GM18498 (cell line): Measurements from ENCODE around the gene RHBDF1.
"Not testable (repeated sequence)": the region's sequence is repeated elsewhere in the genome, so short reads cannot be mapped to it uniquely, and the experiment has no call there.

Experiments used
- ATAC-seq: cut with Tn5 transposase; IDR thresholded peaks from one replicate; pipeline ENCODE4 v1.9.1; 2021; ENCODE audit warnings: mild to moderate bottlenecking, moderate library complexity; ENCODE audit not compliant: unreplicated experiment

The RHBDF1 gene

DNA sequence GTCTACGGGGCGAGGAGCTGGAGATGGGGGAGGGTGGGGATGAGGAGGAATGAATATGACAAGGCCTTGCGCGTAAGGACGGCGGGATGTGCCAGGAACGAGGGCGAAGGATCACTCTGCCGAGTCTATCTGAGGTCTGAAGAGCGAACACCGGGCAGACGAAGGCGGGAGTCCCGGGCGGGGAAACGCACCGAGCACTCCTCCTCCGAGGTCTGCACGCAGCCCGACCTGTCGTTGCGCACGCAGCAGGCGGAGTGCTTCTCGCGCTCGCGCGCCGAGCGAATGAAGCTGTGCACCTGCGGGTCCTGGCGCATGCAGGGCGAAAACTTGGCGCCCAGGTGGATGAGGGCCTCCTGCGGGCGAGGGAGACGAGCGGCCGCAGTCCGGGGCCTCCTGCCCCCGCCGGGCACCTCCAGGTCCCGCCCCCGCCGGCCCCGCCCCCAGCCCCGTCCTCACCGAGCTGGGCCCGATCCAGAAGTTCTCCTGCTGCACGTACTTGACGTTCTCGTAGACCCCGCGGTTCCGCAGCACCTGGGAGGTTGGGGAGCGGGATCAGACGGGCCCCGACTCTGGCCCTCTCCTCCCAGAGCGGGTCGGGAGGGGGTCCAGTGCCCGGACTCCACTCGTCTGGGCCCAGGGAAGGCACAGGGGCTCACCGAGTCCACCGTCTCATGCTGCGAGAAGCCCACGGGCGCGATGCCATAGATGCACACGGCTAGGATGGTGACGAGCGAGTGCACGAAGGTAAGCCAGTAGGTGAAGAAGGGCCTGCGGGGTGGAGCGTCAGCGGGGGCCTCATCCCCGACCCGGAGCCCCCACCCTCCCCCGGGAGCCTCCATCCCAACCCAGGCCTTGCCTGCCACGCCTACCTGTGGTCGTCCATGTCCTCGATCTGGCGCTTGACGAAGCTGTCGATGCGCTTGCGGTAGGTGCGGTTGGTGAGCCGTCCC is 11.2 kb downstream of the RHBDF1 start:
- no peak for ATAC-seq

DNA sequence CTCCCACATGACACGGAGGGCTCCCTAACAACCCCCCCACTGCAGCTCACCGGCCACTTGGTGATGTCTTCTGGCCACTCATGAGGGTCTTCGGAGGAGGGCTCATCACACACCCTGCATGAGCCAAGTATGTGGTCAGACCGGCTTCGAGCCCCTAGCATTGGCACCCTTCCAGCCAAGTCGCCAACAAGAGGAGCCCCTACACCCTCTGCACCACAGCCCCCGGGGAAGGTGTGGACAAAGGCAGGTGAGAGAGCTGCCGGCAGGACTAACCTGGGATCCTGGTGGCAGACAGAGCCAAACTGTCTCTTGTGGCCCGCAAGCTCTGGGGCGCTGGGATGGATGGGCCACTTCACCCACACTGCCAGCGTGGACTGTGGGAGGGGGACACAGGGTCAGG is 12.3 kb downstream of the RHBDF1 start:
- no peak for ATAC-seq

DNA sequence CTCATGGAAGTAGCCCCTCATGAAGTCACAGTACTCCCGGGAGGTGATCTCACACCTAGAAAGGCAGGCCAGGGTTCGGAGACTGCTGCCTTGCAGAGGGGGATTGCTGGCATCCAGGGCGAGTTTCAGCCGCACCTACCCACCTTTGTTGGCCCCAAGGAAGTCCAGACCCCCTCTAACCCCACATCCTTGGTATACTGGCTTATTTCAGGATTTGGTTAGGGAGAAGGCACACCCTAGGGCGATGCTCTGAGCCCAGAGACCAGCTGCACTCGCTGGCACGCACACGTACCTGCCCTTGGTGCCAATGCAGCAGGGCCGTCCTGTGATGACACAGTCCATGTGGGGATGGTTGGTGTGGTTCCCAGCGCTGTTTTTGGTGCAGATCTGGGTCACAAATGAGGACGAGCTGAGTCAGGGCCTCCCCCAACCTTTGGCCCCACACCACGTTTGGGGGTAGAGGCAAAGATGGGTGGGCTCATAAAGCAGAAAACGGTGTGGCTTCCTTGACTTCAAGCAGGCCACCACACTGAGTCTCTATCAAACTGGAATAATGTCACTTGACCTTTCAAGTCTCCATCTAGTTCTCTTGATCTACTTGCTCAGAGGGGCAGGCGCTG is 12.9 kb downstream of the RHBDF1 start:
- ATAC-seq = no peak

DNA sequence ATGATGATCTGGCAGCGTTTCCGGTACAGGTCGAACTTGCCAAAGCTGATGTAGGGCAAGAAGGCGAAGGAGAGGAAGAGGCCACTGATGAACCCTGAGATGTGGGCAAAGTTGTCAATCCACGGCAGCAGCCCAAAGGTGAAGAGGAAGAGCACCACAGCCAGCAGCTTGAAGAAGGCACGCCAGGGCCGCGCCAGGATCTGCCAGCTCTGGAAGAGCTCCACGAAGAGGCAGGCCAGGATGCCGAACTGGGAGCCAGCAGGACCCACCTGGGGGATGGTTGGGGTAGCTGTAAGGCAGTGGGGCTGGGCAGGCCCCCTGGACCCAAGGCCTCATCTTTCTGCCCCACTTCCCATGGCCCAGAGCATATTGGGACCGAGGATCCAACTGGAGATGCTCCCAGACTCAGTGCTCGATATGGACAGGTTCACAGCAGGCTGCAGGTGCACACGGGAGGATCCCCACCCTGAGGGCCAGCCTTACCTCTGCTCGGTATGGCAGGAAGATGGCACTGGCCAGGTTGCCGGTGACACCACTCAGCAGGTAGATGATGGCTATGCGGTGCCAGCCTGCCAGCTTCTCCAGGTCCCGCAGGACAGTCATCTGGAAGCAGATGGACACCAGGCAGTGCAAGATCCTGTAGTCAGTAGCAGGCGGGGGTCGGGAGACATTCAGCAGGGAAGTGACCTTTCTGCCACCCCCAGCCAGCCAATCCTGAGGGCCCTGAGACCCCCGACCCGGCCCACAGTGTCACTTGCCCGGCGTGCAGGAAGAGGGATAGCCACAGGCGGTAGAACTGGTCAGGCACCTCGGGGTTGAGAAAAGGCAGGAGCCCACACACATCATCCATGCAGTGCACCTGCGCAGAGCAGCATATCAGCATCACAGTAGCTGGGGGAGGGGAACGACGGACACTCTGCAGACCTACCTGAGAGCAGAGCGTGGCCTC is 13.7 kb downstream of the RHBDF1 start:
- ATAC-seq = no peak

DNA sequence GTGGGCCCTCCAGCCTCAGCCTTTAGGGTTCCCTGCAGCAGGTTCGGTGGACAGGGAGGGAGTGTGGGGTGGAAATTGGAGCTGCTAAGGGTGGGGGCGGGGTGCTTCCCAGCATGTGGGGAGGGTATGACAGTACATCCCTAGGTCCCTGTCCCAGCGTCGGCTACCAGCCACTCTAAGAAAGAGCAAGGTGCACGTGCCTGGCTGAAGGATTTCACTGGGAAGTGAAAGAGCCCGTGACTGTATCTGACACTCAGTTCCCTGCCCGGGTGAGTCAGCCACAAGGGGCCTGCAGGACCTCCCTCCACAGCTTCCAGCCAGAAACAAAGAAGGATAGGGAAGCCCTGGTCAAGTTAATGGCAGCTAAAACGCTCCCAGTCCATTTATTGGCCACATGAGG is 14.7 kb downstream of the RHBDF1 start:
- ATAC-seq = no peak

DNA sequence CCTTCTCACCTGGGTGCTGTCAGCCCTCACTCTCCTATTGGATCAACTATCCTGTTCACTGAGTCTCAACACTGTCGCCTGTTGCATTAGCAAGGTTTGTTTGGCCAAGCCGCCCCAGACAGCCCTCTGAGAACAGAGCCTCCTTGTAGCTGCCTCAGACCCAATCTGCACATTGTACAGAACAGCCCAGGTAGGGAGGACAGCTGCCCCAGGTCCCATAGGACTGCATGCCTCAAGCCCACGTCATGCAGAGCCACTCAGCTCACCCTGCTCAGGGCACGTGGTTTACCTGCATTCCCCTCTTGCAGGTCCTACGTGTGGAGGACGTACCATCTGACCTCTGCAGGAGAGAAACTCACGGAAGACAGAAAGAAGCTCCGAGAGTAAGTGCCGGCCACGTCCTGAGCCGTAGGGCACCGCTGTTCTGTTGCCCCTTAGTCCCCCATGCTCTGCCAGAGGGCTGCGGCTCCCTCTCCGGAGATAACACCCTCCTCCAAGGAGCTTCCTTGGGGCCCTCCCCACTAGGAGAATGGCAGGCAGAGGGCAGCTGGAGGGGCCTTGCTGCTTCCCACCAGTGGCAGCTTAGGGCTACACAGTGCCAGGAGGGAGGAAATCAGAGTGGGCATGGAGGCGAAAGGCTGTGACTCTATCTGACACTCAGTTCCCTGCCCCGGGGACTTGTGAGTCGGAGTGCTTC is 16.1 kb downstream of the RHBDF1 start:
- ATAC-seq = no peak

DNA sequence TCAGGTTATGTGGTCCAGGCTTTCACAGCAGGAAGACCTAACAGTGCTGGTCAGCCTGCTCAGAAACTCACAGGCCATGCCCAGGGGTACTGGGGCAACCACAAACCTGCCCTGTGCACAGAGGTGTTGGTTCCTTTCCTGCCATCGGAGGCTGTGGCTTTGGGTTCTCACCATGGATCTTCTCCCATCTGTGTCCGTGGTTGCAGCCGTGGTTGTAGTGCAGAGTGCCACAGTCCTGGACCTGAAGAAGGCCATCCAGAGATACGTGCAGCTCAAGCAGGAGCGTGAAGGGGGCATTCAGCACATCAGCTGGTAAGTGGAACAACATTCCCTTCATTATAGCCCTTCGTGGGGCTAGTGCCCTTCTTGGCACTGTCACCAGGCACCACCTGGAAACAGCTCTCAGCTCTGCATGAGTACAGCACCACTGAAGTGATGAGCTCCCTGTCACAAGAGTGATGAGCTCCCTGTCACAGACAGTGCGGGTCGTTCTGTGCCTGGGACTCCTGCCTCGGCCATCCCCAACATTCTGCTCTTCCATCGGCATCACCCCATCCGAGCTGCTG is 16.8 kb downstream of the RHBDF1 start:
- ATAC-seq = no peak

DNA sequence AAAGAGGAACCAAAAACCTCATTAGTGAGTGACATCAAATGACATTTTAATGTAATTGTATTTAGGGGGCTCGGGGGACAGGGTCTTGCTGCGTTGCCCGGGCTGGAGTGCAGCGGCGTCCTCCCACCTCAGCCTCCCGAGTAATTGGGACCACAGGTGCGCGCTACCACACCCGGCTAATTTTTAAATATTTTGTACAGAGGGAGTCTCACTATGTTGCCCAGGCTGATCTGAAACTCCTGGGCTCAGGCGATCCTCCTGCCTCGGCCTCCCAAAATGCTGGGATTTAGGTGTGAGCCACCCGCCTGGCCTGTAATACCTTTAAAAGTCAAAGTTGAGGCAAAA is 18.2 kb downstream of the RHBDF1 start:
- ATAC-seq = no peak

DNA sequence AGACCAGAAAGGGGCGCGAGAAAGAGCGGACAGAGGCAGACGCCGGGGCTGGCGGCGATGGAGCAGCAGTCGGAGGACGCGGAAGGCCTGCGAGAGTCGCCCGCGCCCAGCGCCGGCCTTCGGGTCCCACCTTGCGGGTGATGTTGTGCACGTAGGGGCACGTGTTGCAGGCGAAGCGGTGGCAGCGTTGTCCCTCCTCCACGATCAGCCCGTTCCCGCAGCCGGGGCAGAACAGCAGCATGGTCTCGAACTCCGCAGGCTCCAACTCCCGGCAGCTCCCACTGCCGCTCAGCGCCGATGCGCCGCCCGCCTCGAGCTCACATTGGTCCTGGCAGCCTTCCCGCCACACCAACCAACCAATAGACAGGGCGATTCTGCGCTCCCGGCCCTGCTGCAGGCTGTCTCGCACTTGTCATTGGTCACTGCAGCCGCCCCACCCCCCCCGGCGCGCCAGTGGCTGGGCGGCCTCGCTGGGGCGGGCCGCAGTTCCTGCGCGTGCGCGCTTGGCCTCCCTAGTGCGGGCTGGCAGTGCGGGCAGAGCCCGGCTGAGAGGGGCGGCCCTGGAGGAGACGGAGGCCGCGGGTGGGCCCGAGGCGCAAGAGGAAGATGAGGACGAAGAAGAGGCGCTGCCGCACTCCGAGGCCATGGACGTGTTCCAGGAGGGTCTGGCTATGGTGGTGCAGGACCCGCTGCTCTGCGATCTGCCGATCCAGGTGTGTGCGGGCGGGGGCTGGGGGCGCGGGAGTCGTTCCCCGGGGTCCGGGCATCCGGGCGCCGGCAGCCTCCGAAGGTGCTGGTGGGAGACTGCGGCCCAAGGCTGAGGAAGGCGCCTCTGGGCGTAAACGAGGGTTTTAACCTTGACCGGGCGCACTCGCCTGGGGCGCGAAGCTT is 18.8 kb downstream of the RHBDF1 start, which contains the start of the genes POLR3K and SNRNP25:
Gene POLR3K, minus strand, starts transcription at position 263 of the 891 bp plus-strand sequence. Its CDS starts 22 bp downstream, at position 241.
Gene SNRNP25, plus strand, starts transcription at position 483 of the 891 bp plus-strand sequence. Its CDS starts 189 bp downstream, at position 672.
- peak; percentile 91 for ATAC-seq

DNA sequence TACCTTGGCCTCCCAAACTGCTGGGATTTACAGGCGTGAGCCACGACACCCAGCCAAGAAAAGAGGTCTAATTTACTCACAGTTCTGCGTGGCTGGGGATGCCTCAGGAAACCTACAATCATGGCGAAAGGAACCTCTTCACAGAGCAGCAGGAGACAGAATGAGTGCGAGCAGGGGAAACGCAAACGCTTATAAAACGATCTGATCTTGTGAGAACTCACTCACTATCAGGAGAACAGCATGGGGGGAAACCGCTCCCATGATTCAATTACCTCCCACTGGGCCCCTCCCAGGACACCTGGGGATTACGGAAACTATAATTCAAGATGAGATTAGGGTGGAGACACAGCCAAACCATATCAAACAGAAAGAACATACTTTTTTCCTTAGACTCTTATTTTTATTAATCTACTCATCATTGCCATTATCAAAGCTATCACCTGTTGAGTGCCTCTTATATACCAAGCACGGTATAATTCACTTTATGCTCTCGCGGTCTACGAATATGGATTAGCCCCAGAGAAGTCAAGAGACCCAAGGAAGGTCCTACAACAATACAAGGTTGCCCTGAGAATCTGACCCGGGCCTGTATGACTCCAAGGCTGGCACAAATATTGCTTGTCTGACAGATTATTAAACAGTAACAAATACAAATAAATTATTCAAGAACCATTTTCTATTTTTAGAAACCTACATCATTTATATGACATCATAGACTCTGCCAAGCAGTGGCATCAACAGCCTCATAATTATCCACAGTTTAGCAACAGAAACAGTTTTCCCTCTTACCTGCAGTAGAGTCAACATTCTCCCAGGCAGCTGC is 21.5 kb downstream of the RHBDF1 start:
- no peak for ATAC-seq

DNA sequence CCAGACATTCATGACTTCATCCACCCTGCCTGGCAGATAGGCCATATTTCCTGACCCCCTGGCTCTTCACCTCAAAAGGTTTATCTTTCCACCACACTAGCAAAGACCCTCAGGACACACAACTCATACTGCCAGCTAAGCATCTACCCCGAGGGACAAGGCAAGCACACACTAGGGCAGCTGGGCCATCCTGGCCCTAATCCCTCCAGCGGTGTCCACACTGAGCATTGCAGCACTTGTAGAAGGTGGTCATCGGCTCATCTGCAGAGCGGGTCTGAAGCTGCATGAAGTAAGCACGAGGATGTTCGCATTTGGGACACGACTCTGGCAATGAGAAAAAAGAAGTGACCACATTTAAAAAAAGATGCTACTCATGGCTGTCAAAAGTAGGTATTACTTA is 25.2 kb downstream of the RHBDF1 start:
- ATAC-seq = no peak

DNA sequence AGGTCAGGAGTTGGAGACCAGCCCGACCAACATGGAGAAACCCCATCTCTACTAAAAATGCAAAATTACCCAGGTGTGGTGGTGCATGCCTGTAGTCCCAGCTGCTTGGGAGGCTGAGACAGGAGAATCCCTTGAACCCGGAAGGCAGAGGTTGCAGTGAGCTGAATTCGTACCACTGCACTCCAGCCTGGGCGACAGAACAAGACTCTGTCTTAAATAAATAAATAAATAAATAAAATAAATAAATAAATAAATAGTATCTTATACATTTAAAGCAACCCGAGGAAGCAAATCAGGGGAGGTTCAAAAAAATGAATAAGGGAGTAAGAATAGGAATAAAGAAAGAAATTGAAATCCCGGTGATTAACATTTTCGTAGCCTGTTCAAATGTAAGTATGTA is 25.9 kb downstream of the RHBDF1 start:
- ATAC-seq = not testable (repeated sequence)

DNA sequence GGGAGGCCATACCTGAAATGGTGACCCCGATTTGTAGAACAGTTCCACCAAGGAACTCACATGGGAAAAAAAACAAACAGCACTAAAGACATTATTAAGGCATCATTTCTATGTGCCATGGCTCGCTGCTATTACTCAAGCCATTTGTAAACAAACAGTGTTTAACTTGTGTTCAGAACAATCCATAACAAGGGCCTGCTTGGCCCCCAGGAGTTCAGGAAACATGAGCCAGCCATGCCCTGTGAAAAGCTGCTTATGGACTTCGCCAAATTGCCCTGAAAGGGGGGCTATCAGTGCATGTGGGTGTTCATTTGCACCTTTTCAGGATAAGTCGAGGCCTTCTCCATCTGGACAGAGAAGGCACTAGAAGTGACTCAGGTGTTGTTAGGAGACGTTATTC is 27.0 kb downstream of the RHBDF1 start:
- no peak for ATAC-seq

DNA sequence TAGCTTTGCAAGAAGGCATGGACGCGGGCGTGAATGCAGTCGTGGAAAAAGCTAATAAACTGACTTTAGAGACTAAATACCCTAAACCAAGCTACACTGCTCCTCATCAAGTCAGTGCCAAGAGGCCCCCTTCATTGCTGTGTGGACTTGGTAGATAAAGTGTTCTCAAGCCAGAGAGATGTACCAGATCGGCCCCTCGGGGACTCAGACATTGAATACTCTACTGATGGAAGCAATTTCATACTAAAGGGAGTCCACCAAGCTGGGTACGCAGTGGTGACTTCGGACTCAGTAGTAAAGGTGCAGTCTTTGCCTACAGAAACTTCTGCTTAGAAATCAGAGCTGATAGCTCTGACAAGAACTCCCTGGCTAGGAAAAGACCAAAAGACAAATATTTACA is 27.8 kb downstream of the RHBDF1 start:
- no peak for ATAC-seq

DNA sequence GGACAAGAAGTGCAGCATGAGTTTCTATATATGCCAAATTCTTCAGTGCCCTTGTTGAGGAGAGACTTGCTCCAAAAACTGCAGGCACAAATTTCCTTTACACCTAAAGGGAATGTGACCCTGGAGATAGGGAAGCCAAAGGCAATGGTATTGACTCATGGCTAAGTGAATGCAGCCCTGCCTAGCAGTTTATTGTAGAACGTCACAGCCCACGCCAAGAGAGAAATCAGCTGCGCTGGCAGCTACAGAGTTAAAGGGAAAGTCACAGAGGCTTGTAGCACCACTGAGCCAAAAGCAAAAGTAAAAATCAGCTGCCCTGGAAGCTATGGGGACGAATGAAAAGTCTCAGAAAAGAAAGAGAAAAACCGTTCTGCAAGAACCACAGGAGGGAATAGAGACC is 29.1 kb downstream of the RHBDF1 start:
- no peak for ATAC-seq

DNA sequence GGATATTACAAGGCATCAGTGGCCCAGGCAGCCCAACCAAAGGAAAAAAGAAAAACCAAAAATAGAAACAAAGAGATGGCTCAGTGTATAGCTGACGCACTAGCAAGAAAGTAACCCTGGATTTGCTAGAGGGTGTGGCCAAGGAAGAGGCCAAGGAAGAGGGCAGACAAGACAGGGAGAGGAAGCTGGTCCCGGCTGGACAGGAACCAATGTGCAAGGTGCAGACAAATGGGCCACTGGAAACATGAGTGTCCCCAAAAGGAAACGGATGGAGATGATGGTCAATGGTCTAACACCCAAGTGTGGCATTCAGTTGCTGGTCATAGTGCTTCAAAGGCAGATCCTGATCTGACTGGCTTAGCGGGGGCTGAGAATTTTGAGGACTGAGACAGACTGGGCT is 29.7 kb downstream of the RHBDF1 start:
- ATAC-seq = no peak

DNA sequence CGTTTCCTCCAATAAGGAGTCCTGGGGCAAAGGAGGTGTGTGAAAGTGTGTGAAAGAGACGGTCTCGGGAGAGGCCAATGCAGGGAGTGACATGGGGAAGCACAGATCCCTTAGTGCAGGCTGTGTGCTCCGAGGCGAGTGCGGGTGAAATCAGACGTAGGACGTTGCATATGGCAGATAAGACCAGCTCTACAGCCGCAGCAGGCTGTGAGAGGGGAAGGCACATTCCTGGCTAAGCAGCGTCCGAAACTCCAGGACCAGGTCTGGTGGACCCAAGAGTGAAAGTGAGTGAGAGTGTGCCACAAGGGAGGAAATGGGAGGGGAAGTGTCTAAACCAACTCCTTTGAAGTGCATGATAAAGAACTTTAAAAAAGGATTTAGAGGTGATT is 30.4 kb downstream of the RHBDF1 start:
- no peak for ATAC-seq

DNA sequence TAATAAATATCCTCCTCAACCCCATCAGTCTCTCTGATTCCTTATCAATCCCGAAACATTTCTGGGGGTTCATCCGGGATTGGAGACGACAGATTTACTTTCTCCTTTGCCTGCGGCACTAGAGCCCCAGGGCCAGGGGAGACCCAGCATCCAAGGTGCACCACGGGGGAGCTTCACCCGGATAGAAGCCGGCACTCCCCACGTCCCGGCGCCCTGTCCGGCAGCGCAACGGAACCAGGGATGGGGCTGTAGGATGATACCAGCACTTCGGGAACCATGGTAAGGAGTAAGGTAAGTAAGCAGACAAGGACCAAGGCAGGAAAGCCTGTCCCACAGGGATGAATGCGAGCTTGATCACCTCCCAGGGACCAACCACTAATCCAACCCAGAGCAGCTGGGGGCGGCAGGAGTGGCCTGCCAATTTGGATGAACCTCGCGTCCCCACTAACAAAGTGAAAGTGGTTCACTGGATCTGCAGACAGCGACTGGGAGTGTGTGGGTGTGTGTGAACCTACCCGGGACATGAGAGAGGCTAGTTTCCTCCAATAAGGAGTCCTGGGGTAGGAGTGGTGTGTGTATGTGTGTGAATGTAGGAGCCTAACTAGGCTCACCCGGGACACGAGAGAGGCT is 30.9 kb downstream of the RHBDF1 start:
- no peak for ATAC-seq
